ENCODE results near the gene TNFAIP2. TPM values are rescaled to one million over a fixed set of nuclear protein-coding genes. Genes with fewer than 3 reads are reported as not detected.

TNFAIP2 gene
- total and polyA plus RNA-seq, 9 of the 15 experiments (the other 6 are each of a cell fraction or from before 2014, with no cell fraction given), result 22.6 to 68.6 (median 44.6) TPM

DNA sequence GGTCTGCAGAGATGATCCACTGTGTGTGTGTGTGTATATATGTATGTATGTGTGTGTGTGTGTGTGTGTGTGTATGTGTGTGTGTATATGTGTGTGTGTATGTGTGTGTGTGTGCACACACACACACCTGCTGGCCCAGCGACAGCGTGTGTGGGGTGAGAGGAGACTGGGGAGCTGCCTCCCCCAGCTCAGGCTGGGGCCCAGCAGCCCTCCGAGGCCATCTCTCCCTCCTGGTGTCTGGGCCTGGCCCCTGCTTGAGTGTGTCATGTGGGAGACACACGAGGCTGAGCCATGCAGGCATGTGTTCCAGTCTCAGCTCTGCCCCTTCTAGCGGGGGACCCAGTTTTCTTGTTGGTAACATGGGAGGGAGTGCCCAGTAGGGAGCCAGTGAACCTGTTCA lies 10.0 kb upstream of the TNFAIP2 start (continued):
- TF ChIP-seq, protein P1, sequence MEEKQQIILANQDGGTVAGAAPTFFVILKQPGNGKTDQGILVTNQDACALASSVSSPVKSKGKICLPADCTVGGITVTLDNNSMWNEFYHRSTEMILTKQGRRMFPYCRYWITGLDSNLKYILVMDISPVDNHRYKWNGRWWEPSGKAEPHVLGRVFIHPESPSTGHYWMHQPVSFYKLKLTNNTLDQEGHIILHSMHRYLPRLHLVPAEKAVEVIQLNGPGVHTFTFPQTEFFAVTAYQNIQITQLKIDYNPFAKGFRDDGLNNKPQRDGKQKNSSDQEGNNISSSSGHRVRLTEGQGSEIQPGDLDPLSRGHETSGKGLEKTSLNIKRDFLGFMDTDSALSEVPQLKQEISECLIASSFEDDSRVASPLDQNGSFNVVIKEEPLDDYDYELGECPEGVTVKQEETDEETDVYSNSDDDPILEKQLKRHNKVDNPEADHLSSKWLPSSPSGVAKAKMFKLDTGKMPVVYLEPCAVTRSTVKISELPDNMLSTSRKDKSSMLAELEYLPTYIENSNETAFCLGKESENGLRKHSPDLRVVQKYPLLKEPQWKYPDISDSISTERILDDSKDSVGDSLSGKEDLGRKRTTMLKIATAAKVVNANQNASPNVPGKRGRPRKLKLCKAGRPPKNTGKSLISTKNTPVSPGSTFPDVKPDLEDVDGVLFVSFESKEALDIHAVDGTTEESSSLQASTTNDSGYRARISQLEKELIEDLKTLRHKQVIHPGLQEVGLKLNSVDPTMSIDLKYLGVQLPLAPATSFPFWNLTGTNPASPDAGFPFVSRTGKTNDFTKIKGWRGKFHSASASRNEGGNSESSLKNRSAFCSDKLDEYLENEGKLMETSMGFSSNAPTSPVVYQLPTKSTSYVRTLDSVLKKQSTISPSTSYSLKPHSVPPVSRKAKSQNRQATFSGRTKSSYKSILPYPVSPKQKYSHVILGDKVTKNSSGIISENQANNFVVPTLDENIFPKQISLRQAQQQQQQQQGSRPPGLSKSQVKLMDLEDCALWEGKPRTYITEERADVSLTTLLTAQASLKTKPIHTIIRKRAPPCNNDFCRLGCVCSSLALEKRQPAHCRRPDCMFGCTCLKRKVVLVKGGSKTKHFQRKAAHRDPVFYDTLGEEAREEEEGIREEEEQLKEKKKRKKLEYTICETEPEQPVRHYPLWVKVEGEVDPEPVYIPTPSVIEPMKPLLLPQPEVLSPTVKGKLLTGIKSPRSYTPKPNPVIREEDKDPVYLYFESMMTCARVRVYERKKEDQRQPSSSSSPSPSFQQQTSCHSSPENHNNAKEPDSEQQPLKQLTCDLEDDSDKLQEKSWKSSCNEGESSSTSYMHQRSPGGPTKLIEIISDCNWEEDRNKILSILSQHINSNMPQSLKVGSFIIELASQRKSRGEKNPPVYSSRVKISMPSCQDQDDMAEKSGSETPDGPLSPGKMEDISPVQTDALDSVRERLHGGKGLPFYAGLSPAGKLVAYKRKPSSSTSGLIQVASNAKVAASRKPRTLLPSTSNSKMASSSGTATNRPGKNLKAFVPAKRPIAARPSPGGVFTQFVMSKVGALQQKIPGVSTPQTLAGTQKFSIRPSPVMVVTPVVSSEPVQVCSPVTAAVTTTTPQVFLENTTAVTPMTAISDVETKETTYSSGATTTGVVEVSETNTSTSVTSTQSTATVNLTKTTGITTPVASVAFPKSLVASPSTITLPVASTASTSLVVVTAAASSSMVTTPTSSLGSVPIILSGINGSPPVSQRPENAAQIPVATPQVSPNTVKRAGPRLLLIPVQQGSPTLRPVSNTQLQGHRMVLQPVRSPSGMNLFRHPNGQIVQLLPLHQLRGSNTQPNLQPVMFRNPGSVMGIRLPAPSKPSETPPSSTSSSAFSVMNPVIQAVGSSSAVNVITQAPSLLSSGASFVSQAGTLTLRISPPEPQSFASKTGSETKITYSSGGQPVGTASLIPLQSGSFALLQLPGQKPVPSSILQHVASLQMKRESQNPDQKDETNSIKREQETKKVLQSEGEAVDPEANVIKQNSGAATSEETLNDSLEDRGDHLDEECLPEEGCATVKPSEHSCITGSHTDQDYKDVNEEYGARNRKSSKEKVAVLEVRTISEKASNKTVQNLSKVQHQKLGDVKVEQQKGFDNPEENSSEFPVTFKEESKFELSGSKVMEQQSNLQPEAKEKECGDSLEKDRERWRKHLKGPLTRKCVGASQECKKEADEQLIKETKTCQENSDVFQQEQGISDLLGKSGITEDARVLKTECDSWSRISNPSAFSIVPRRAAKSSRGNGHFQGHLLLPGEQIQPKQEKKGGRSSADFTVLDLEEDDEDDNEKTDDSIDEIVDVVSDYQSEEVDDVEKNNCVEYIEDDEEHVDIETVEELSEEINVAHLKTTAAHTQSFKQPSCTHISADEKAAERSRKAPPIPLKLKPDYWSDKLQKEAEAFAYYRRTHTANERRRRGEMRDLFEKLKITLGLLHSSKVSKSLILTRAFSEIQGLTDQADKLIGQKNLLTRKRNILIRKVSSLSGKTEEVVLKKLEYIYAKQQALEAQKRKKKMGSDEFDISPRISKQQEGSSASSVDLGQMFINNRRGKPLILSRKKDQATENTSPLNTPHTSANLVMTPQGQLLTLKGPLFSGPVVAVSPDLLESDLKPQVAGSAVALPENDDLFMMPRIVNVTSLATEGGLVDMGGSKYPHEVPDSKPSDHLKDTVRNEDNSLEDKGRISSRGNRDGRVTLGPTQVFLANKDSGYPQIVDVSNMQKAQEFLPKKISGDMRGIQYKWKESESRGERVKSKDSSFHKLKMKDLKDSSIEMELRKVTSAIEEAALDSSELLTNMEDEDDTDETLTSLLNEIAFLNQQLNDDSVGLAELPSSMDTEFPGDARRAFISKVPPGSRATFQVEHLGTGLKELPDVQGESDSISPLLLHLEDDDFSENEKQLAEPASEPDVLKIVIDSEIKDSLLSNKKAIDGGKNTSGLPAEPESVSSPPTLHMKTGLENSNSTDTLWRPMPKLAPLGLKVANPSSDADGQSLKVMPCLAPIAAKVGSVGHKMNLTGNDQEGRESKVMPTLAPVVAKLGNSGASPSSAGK (IDR thresholded peaks at IDR 0.05), result peak; percentile 33; the same call in 1 of the 2 replicates
- TF ChIP-seq ZNF239 (CRISPR knock-in tag; IDR thresholded peaks at IDR 0.05), result no peak
- peak; percentile 28; the same call in 1 of the 2 replicates for TF ChIP-seq ZFX (CRISPR knock-in tag; IDR thresholded peaks at IDR 0.05)

Data from K562 (cell line).